B cell (primary cell): ENCODE results near the gene RMND5A. TPM values are rescaled to one million over a fixed set of nuclear protein-coding genes. Genes with fewer than 3 reads are reported as not detected.

Source experiments
- ATAC-seq: fragments of 200-7000 bp; cut with Tn5 transposase; one replicate; pipeline ENCODE4 v1.10.0; 2021; ENCODE audit warnings: low read depth, mild to moderate bottlenecking, moderate number of reproducible peaks, moderate library complexity
- CTCF ChIA-PET: fragments of 350-600 bp; sonication (Branson Sonifier 250); formaldehyde crosslinking; loops from one replicate; lab custom pipeline; 2021; ENCODE audit warnings: antibody characterized with exemption, inconsistent platforms; lab: Charles Lee
- POLR2A ChIA-PET: fragments of 350-600 bp; sonication (Branson Sonifier 250); formaldehyde crosslinking; loops from one replicate; lab custom pipeline; 2021; ENCODE audit warnings: antibody characterized with exemption; lab: Charles Lee
- DNase-seq: peaks from one replicate; pipeline ENCODE4 v3.0.0; 2013
- H2AFZ ChIP-seq: 2 replicates; pipeline ENCODE4 v1.6.1; 2012; ENCODE audit warnings: mild to moderate bottlenecking, low read depth, low read length; ENCODE audit not compliant: insufficient read depth, poor library complexity, severe bottlenecking
- H3K27ac ChIP-seq, 2 donors: 1 replicate in 1 of 2; 2 replicates in 1 of 2; pipeline ENCODE4 v1.5.1; 2012 to 2013; ENCODE audit warnings: low read length in 2 of 2, mild to moderate bottlenecking in 2 of 2, moderate library complexity in 1 of 2
- H3K27me3 ChIP-seq, 4 experiments: fragments of 200-600 bp in 1 of 4; sonication (generic) in 1 of 4; replicated peaks in 1 of 4; 1 replicate in 2 of 4; 2 replicates in 2 of 4; pipeline versions ENCODE4 v1.6.1 to v1.7.0; 2013 to 2016; ENCODE audit warnings: low read length in 3 of 4, mild to moderate bottlenecking in 2 of 4, mixed read lengths in 1 of 4, moderate library complexity in 1 of 4; ENCODE audit not compliant: insufficient read depth in 4 of 4, control insufficient read depth in 3 of 4; ENCODE audit errors: control extremely low read depth in 1 of 4
- H3K36me3 ChIP-seq, 2 experiments: replicated peaks in 1 of 2; 1 replicate in 1 of 2; 2 replicates in 1 of 2; pipeline versions ENCODE4 v1.6.1 to v1.7.1; 2013; ENCODE audit warnings: low read length in 1 of 2; ENCODE audit not compliant: insufficient read depth in 2 of 2, control insufficient read depth in 1 of 2; ENCODE audit errors: control extremely low read depth in 1 of 2, extremely low read depth in 1 of 2
- H3K4me1 ChIP-seq, 2 donors: fragments of 200-600 bp in 1 of 2; sonication (generic) in 1 of 2; 1 replicate in 1 of 2; 2 replicates in 1 of 2; pipeline versions ENCODE4 v1.5.1 to v1.6.1; 2013 to 2017; ENCODE audit warnings: low read length in 2 of 2; ENCODE audit not compliant: control insufficient read depth in 2 of 2, insufficient read depth in 2 of 2
- H3K4me2 ChIP-seq: replicated peaks from 2 replicates; pipeline ENCODE3; 2012; ENCODE audit warnings: mild to moderate bottlenecking, low read depth, low read length; ENCODE audit not compliant: poor library complexity, severe bottlenecking
- H3K4me3 ChIP-seq, 5 experiments: fragments of 200-600 bp in 1 of 5; sonication (generic) in 1 of 5; 1 replicate in 3 of 5; 2 replicates in 2 of 5; pipeline versions ENCODE4 v1.5.1 to v1.7.0; 2011 to 2016; ENCODE audit warnings: low read length in 4 of 5, mild to moderate bottlenecking in 4 of 5, low read depth in 2 of 5, control low read depth in 1 of 5, moderate library complexity in 1 of 5; ENCODE audit not compliant: insufficient read depth in 1 of 5; ENCODE audit errors: control extremely low read depth in 1 of 5, extremely low read depth in 1 of 5
- H3K79me2 ChIP-seq: fragments of 200-600 bp; sonication (generic); one replicate; pipeline ENCODE4 v1.6.0; 2016; ENCODE audit warnings: low read length; ENCODE audit not compliant: control insufficient read depth, insufficient read depth
- H3K9ac ChIP-seq: fragments of 200-600 bp; sonication (generic); 2 replicates; pipeline ENCODE4 v1.6.1; 2017; ENCODE audit warnings: mild to moderate bottlenecking, low read length, moderate library complexity
- H3K9me3 ChIP-seq, 3 donors: one replicate each; pipeline versions ENCODE4 v1.6.1 to v1.7.1; 2013; ENCODE audit warnings: low read length in 2 of 3; ENCODE audit not compliant: control insufficient read depth in 2 of 3, insufficient read depth in 1 of 3; ENCODE audit errors: control extremely low read depth in 1 of 3
- H4K20me1 ChIP-seq: 2 replicates; pipeline ENCODE4 v1.6.0; 2012; ENCODE audit warnings: mild to moderate bottlenecking, low read length; ENCODE audit not compliant: insufficient read depth, control insufficient read depth, poor library complexity, severe bottlenecking
- H3K27ac Mint-ChIP-seq: one replicate; pipeline ENCODE4 v1.8.0; 2021; ENCODE audit warnings: mixed read lengths
- H3K27me3 Mint-ChIP-seq: one replicate; pipeline ENCODE4 v1.8.0; 2021; ENCODE audit warnings: mixed read lengths
- H3K4me1 Mint-ChIP-seq: one replicate; pipeline ENCODE4 v1.8.0; 2021; ENCODE audit warnings: mixed read lengths
- H3K4me3 Mint-ChIP-seq: one replicate; pipeline ENCODE4 v1.8.0; 2021; ENCODE audit warnings: mixed read lengths
- H3K9me3 Mint-ChIP-seq: one replicate; pipeline ENCODE4 v1.8.0; 2022; ENCODE audit warnings: mixed read lengths; ENCODE audit not compliant: insufficient read depth
- CTCF ChIP-seq: fragments of 200-600 bp; IDR thresholded peaks from one replicate; pipeline ENCODE4 v1.8.0; 2022; ENCODE audit warnings: antibody characterized with exemption, mild to moderate bottlenecking
- EZH2 ChIP-seq: IDR thresholded peaks from 2 replicates; pipeline ENCODE4 v1.6.1; 2012; ENCODE audit warnings: borderline replicate concordance, low read depth, mild to moderate bottlenecking, moderate library complexity, low read length; ENCODE audit not compliant: insufficient read depth, poor library complexity, severe bottlenecking
- WGBS: methylation state at CpG from one replicate; pipeline ENCODE4 v1.1.5; 2013; ENCODE audit warnings: missing lambda C conversion rate; ENCODE audit not compliant: insufficient coverage; 5-methylcytosine and 5-hydroxymethylcytosine counted together
- intact Hi-C: fragments of 100-400 bp; cut with micrococcal nuclease; formaldehyde crosslinking; loops from one replicate; pipeline ENCODE4 v1.10.0; 2022
- polyA plus RNA-seq: library from polyadenylated mRNA; depleted of rRNA; stranded (reverse); fragments of >200 nt; gene quantifications from 2 replicates; pipeline ENCODE4 v1.2.3, GENCODE V29; 2012
- total RNA-seq, 2 donors: library from RNA; stranded (reverse); fragments of 120-200 nt in 1 of 2; gene quantifications; 1 replicate in 1 of 2; 2 replicates in 1 of 2; pipeline versions ENCODE4 v1.2.3 to v1.2.4, GENCODE V29; 2013 to 2022

Gene RMND5A
- total and polyA plus RNA-seq, 2 donors (not counting 1 experiment from before 2014, with no cell fraction given): 13.0 to 33.7 TPM

DNA sequence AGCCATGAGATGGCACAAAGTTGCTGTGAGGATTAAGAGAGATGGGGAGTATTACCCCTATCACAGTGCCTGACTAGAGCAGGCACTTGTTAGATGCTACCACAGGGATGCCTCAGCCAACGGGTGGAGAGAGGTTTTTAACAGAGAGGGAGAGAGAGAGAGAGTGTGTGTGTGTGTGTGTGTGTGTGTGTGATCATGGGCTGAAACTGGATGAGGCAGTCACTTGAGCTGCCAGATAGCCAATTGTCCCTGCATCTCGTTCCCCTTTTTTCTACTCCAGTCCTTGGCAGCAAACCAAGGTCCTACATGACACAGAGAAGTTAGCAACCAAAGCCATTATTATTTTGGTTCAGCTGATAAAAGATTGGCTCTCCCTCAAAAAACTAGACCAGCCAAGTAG lies 67.6 kb downstream of the RMND5A start:
- POLR2A ChIA-PET: no interaction called here
- Mint-ChIP-seq H3K4me3 (no peak overlapping the region), H3K27ac (no peak overlapping the region), H3K27me3 (peaks cover 31% of the 10 kb centered on the region), H3K9me3 (no peaks in the 10 kb centered on the region), H3K4me1 (peaks cover 38% of the 10 kb centered on the region)
- Histone ChIP-seq H3K27ac (no peak overlapping the region), H3K9ac (no peak overlapping the region), H2AFZ (no peak overlapping the region), H3K4me3 (no peak overlapping the region), H3K4me1 (peaks cover 44 to 47% of the 10 kb centered on the region in 2 donors), H3K27me3 (peaks cover 0 to 43% (median 21%) of the 10 kb centered on the region in 4 experiments), H3K4me2 (no peak overlapping the region), H3K79me2 (no peaks in the 10 kb centered on the region), H3K36me3 (no peaks in the 10 kb centered on the region), H4K20me1 (no peaks in the 10 kb centered on the region), H3K9me3 (peaks cover 0 to 22% (median 0%) of the 10 kb centered on the region in 3 donors)
- ATAC-seq (no peak), DNase-seq (no peak)
- TF ChIP-seq CTCF (no peak), EZH2 (no peak)
- intact Hi-C loops: no loop called here
- CTCF ChIA-PET: no interaction called here
- 0% methylated on average over 2 of the region's 2 CpGs for WGBS

GRCh38 chr2:86788165-86788564 lies 68.1 kb downstream of the RMND5A start:
- no peak for DNase-seq
- Histone ChIP-seq H3K27me3 (peaks cover 0 to 48% (median 25%) of the 10 kb centered on the region in 4 experiments), H3K36me3 (no peaks in the 10 kb centered on the region), H3K4me2 (no peak overlapping the region), H4K20me1 (no peaks in the 10 kb centered on the region), H3K4me3 (no peak overlapping the region), H3K9me3 (peaks cover 0 to 22% (median 0%) of the 10 kb centered on the region in 3 donors), H2AFZ (no peak overlapping the region), H3K79me2 (no peaks in the 10 kb centered on the region), H3K4me1 (peaks cover 44 to 47% of the 10 kb centered on the region in 2 donors), H3K9ac (no peak overlapping the region), H3K27ac (no peak overlapping the region)
- no peak overlapping the region for H3K27ac Mint-ChIP-seq
- no peaks in the 10 kb centered on the region for H3K9me3 Mint-ChIP-seq
- no peak overlapping the region for H3K4me3 Mint-ChIP-seq
- TF ChIP-seq EZH2 (no peak), CTCF (no peak)
- H3K27me3 Mint-ChIP-seq: peaks cover 35% of the 10 kb centered on the region
- 79% methylated on average over 5 of the region's 7 CpGs for WGBS
- CTCF ChIA-PET: no interaction called here
- intact Hi-C loops: no loop called here
- POLR2A ChIA-PET: no interaction called here
- peaks cover 37% of the 10 kb centered on the region for H3K4me1 Mint-ChIP-seq
- no peak for ATAC-seq
